Activated CD8-positive, alpha-beta memory T cell treated with anti-CD3 and anti-CD28 coated beads, Interleukin-2, amount 50 U/mL, for 48 hours (primary cell): ENCODE results near the gene PLA2G5.

Experiments
- DNase-seq: peaks from one replicate; pipeline ENCODE4 v3.0.0-alpha.2; 2020

The PLA2G5 gene

GRCh38 chr1:20070357-20070756, 363 bp downstream of the PLA2G5 start:
- no peak for DNase-seq

GRCh38 chr1:20071416-20071815, 1.4 kb downstream of the PLA2G5 start:
- DNase-seq: no peak

DNA sequence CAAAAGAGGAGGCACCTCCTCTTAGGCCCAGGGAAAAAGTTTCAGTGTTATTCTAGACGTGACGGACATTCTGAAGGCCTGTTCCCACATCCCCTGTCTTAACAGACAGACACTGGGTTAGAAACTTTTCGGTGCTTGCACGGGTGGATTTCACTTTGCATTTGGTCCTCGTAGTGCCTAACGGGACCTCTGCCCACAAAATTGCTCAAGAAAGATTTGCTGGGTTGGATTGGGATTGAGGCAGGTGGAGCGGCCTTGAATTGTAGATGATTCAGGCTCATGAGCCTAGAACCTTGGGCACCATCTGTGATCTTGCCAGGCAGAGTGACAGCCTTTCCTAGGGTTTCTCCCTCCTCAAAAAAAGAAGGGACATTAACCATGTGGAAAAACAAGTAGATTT, 2.8 kb downstream of the PLA2G5 start:
- no peak for DNase-seq

GRCh38 chr1:20073256-20073655, 3.3 kb downstream of the PLA2G5 start:
- no peak for DNase-seq

- no peak for DNase-seq
These were observed 4.2 kb downstream of the PLA2G5 start for GRCh38 chr1:20074055-20074724.

DNA sequence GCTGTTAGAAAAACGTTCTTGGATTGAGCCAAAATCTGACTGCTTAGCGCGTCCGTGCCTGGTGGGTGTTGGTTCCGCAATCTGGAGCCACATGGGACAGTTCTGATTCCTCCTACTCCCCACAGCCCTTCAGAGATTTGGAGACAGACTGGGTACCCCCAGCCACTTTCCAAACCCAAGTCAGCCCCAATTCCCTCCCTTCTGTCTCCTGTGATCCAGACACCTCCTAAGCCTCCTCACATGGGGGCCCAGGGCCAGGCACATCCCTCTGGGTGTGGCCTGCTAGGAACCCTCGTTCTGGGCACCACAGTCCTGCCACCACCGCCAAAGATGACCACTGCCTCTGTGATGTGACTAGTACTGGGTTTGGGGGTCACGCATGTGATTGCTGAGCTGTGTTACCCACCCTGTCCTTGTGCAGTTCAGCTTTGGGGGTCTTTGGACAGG, 4.8 kb downstream of the PLA2G5 start:
- DNase-seq: no peak

GRCh38 chr1:20075345-20075744, 5.4 kb downstream of the PLA2G5 start:
- DNase-seq: no peak

- no peak for DNase-seq
These were observed 6.2 kb downstream of the PLA2G5 start for GRCh38 chr1:20076223-20076622.

- DNase-seq: no peak
These were observed 6.9 kb downstream of the PLA2G5 start for GRCh38 chr1:20076710-20077461.

DNA sequence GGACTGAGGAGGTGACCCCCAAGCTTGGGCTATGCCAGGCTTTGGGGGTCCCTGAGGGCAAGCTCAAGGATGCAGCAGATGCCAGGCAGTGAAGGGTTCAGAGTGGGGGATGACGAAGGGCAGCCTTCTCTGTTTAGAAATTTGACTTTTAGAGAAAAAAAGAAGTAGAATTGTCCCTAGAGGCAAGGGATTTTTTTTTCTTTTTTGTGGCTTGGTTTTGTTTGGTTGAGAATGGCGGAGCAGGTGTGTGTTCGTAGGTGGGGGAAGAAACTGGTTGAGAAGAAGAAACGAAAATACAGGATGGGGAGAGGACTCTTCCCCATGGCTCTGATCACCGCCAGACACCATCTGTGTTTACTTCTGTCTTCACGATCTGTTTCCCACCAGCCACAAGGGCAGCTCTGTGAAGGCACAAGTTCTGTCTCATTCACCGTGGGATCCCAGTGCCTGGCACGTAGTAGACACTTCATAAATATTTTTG, 8.2 kb downstream of the PLA2G5 start:
- no peak for DNase-seq

DNA sequence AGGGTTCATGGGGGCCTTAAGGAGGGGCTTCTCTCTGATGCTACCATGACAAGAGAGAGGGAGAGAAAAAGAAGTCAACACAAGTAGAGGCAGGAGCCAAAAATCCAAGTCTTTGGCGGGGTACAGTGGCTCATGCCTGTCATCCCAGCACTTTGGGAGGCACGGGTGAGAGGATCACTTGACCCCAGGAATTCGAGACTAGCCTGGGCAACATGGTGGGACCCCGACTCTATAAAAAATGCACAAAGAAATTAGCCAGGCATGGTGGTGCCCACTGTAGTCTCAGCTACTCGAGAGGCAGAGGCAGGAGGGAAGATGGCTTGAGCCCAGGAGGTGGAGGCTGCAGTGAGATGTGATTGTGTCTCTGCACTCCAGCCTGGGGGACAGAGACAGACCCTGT, 8.7 kb downstream of the PLA2G5 start:
- DNase-seq: no peak

DNA sequence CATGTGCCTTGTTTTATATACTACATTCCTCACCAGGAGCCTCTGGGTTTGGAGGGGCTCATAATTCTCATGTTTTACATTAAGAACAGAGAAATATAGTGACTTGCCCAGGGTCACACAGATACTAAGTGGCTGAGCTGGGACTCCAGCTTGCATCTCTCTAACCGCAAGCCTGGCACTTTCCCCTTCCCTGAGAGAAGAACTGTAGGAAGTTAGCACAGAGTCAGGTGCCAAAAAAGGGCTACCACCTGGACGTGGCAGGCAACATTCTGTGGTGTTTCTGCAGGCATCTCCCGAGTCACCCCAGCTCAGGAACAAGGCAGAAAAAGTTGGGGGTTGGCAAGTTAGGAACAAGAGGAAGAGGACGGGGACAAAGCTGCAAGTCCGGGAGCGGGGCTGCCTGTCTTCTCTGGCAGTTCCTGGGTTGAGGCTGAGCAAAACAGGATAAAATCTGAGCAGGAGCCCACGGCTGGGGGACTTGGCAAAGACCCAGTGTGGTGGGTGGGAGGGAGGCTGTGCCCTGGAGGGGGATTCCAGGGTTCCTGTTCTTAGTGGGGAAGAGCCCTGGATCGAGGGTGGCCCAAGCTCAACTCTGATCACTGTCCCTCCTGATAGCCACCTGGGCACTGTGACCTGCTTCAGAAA, 9.8 kb downstream of the PLA2G5 start:
- DNase-seq: no peak

GRCh38 chr1:20080441-20081352, 10.7 kb downstream of the PLA2G5 start:
- no peak for DNase-seq

- no peak for DNase-seq
These were observed 11.4 kb downstream of the PLA2G5 start for GRCh38 chr1:20081353-20081810.

DNA sequence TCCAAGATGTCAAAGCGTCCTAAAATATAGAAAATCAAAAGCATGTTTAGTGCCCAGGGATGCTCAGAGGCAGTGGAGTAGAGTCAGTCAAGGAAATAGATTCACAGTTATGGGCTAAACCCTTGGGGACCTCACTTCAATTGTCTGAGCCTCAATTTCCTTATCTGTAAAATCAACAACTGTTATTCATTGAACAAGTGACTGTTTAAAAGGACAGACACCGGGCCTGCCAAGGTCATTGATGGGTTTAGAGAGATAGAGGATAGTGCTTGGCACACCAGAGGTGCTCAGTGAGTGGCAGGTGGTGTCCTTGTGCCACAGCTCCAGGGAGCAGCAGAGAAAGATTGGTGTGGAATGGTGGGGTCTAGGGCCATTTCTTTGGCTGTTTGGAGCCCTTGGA, 12.8 kb downstream of the PLA2G5 start:
- no peak for DNase-seq

DNA sequence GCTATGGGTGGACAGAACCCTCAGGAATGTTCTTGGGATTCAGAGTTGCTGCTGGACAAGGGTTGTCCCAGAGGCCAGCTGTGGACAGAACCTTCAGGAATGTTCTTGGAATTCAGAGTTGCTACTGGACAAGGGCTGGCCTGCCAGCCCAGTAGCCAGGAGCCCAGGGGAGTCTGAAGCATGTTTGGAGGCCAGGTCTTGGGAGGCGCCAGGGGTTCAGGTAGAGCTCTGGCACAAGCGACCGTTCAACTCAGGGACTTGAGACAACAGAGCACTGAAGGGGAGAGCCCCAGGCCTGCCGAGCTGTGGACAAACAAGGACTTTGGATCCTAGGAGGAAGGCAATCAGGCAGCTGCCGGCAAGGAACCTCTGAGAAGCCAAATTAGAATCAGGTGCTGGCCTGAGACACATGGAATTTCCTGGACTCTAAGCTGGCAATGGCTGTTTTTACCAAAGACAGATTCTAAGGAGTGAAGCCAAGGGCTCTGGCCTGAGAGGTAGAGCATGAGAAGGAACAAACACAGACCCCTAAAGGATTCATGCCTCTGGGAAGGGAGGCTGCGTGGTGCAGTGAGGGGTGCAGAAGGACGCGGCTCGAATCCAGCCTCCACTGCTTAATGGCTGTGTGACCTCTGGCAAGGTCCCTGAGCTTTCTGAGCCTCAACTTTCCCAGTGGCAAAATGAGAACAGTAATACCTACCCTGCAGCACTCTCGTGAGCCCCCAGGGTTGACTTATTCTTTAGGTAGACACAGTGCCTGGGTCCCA, 13.4 kb downstream of the PLA2G5 start:
- no peak for DNase-seq

GRCh38 chr1:20086800-20087199, 16.8 kb downstream of the PLA2G5 start:
- no peak for DNase-seq

GRCh38 chr1:20087668-20088067, 17.7 kb downstream of the PLA2G5 start:
- DNase-seq: no peak

DNA sequence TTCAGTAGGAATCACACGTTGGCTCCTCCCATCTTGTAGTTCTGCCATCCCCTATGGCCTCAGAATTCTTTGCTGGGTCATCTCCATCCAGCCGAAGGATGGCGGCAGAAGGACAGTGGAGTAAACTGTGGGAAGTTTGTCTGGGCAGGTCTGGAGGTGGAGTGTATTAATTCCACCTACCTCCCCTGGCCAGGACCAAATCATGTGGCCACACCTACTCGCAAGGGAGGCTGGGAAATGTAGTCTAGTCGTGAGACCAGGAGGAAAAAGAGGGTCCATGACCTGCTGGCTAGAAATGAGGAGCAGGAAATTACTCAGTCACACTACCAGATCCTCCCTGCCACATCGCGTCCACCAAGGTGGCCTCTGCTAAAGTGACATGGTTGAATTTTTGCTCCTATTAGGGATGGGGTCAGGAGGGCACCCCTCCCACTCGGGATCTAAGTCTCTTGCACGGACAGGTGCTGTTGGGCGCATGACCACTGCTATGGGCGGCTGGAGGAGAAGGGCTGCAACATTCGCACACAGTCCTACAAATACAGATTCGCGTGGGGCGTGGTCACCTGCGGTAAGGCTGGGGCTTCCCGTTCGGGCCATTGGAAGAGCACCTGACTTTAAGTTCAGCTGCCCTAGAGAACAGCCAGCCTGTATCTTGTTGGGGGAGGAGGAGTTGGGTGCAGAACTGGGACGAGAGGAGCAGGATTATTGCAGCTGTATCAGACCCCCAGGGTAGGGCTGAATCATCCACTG, 19.5 kb downstream of the PLA2G5 start:
- DNase-seq: no peak

GRCh38 chr1:20090119-20090518, 20.1 kb downstream of the PLA2G5 start:
- DNase-seq: no peak

GRCh38 chr1:20090641-20091040, 20.6 kb downstream of the PLA2G5 start:
- DNase-seq: no peak
